Calu3 (cell line): ENCODE results near the gene E2F3. TPM values are rescaled to one million over a fixed set of nuclear protein-coding genes. Genes with fewer than 3 reads are reported as not detected.

Experiments used
- BruUV-seq: library from RNA; stranded (reverse); fragments of 400-500 nt; replicated peaks from 2 replicates; lab custom pipeline; 2021; lab: Mats Ljungman, UMichigan
- CTCF ChIA-PET: fragments of 300-600 bp; sonication (Branson Sonifier 250); formaldehyde crosslinking; loops from one replicate; lab custom pipeline; 2022; ENCODE audit warnings: antibody characterized with exemption; lab: Charles Lee
- DNase-seq: peaks from one replicate; pipeline ENCODE4 v3.0.0; 2022
- H3K27ac Mint-ChIP-seq: one replicate; pipeline ENCODE4 v1.8.0; 2022; ENCODE audit warnings: mixed read lengths; ENCODE audit not compliant: unreplicated experiment
- H3K27me3 Mint-ChIP-seq: one replicate; pipeline ENCODE4 v1.8.0; 2022; ENCODE audit warnings: mixed read lengths; ENCODE audit not compliant: unreplicated experiment
- H3K36me3 Mint-ChIP-seq: one replicate; pipeline ENCODE4 v1.8.0; 2022; ENCODE audit warnings: mild to moderate bottlenecking, moderate library complexity, mixed read lengths; ENCODE audit not compliant: insufficient read depth, unreplicated experiment
- H3K4me1 Mint-ChIP-seq: one replicate; pipeline ENCODE4 v1.8.0; 2022; ENCODE audit warnings: mild to moderate bottlenecking, low read depth, mixed read lengths; ENCODE audit not compliant: unreplicated experiment
- H3K4me3 Mint-ChIP-seq: one replicate; pipeline ENCODE4 v1.8.0; 2022; ENCODE audit warnings: mild to moderate bottlenecking, low read depth, moderate library complexity, mixed read lengths; ENCODE audit not compliant: unreplicated experiment
- H3K9me3 Mint-ChIP-seq: one replicate; pipeline ENCODE4 v1.8.0; 2022; ENCODE audit warnings: low read depth, mixed read lengths; ENCODE audit not compliant: unreplicated experiment
- intact Hi-C: fragments of 100-400 bp; cut with micrococcal nuclease; formaldehyde crosslinking; loops from one replicate; pipeline ENCODE4 v1.10.0; 2022; ENCODE audit not compliant: unreplicated experiment
- total RNA-seq: library from RNA; stranded (reverse); gene quantifications from 2 replicates; pipeline ENCODE4 v1.2.3, GENCODE V29; 2022
- TF ChIP-seq, protein P1 (sequence below): fragments of 200-600 bp; IDR thresholded peaks from one replicate; pipeline ENCODE4 v1.8.0; 2022; ENCODE audit warnings: antibody characterized with exemption; ENCODE audit not compliant: unreplicated experiment

Gene E2F3
- total RNA-seq, 1 experiment from 2014 or later, result 69.8 TPM

GRCh38 chr6:20409427-20409971 is 7.8 kb downstream of the E2F3 start:
- H3K27me3 Mint-ChIP-seq, result no peaks in the 10 kb centered on the region
- no peaks in the 10 kb centered on the region for H3K9me3 Mint-ChIP-seq
- H3K27ac Mint-ChIP-seq, result no peak overlapping the region
- intact Hi-C loops, result no loop called here
- no peak for DNase-seq
- H3K4me3 Mint-ChIP-seq, result no peak overlapping the region
- peaks cover 50% of the 10 kb centered on the region for H3K36me3 Mint-ChIP-seq
- CTCF ChIA-PET, result no interaction called here
- H3K4me1 Mint-ChIP-seq, result peaks cover 50% of the 10 kb centered on the region
- TF ChIP-seq, protein P1, sequence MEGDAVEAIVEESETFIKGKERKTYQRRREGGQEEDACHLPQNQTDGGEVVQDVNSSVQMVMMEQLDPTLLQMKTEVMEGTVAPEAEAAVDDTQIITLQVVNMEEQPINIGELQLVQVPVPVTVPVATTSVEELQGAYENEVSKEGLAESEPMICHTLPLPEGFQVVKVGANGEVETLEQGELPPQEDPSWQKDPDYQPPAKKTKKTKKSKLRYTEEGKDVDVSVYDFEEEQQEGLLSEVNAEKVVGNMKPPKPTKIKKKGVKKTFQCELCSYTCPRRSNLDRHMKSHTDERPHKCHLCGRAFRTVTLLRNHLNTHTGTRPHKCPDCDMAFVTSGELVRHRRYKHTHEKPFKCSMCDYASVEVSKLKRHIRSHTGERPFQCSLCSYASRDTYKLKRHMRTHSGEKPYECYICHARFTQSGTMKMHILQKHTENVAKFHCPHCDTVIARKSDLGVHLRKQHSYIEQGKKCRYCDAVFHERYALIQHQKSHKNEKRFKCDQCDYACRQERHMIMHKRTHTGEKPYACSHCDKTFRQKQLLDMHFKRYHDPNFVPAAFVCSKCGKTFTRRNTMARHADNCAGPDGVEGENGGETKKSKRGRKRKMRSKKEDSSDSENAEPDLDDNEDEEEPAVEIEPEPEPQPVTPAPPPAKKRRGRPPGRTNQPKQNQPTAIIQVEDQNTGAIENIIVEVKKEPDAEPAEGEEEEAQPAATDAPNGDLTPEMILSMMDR, result no peak
- BruUV-seq, result no TSS peak

DNA sequence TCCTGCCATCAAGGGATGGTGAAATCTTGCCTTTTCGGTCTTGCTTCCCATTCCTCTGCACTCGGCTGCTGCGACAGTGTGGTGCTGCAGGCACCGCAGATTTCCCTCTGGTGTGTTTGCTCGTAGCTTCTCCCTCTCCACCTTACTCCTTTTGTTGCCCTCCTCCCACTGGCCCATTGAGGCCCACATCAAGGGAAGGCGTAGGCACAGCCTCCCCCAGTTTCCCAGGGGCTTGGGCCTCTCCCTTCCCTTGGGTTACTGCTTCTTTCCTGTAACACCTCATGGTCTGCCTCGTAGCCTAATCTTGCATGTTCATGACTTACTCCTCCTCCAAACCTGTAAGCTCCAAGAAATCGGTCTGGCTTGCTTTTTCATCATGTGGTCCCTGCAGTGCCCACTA is 9.9 kb downstream of the E2F3 start:
- TF ChIP-seq, protein P1, result no peak
- Mint-ChIP-seq H3K27me3 (no peaks in the 10 kb centered on the region), H3K4me3 (no peak overlapping the region), H3K27ac (peak overlapping the region; percentile 7), H3K4me1 (peaks cover 60% of the 10 kb centered on the region), H3K9me3 (no peaks in the 10 kb centered on the region), H3K36me3 (peaks cover 34% of the 10 kb centered on the region)
- BruUV-seq, result no TSS peak
- CTCF ChIA-PET, result interaction anchor here (0.6 kb wide), 1 partner anchor 1587 kb away, joined by 6 read pairs; no protein-coding TSS in a partner anchor
- no peak for DNase-seq
- intact Hi-C loops, result no loop called here

DNA sequence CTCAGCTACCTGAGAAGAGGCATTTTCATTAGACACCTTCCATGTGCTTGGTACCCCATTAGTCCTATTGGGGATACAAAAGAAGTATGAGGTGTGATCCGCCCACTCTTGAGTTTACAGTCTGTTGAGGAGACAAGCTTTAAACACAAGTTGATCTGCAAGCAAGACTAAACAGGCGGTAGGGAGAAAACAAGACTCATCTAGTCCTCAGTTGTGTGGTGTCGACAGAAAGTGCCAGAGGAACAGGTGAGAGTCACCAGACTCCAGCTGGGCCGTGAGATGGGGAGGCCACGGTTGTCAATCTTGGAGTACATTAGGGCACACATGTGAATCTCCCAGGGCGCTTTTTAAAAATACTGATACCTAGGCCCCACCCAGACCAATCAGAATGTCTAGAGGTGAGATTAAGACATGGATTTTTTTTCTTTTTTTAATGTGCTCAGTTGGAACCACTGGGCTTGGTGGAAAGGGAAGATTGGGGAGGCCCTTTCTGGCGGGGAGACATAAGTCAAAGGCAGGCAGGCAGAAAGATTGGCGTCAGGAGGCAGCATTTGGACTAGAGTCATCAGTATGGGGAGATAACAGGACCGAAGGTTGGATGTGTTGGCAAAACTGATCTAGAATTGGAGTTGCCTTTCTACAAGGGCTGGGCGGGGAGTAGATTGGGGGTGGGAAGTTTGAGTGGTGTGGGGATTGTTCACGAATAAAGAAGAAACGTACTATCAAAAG is 10.4 kb downstream of the E2F3 start:
- no peaks in the 10 kb centered on the region for H3K27me3 Mint-ChIP-seq
- TF ChIP-seq, protein P1, result no peak
- no peak for DNase-seq
- peaks cover 29% of the 10 kb centered on the region for H3K36me3 Mint-ChIP-seq
- BruUV-seq, result no TSS peak
- H3K4me1 Mint-ChIP-seq, result peaks cover 60% of the 10 kb centered on the region
- peak overlapping the region; percentile 7 for H3K27ac Mint-ChIP-seq
- no peaks in the 10 kb centered on the region for H3K9me3 Mint-ChIP-seq
- CTCF ChIA-PET, result interaction anchor here (0.6 kb wide), 1 partner anchor 1586 kb away, joined by 6 read pairs; no protein-coding TSS in a partner anchor
- no peak overlapping the region for H3K4me3 Mint-ChIP-seq
- intact Hi-C loops, result no loop called here

GRCh38 chr6:20412682-20413073 is 11.0 kb downstream of the E2F3 start:
- intact Hi-C loops, result no loop called here
- Mint-ChIP-seq H3K9me3 (no peaks in the 10 kb centered on the region), H3K36me3 (peaks cover 23% of the 10 kb centered on the region), H3K27ac (no peak overlapping the region), H3K27me3 (no peaks in the 10 kb centered on the region), H3K4me3 (no peak overlapping the region), H3K4me1 (peaks cover 55% of the 10 kb centered on the region)
- CTCF ChIA-PET, result interaction anchor here (2.0 kb wide), 1 partner anchor 8 kb away, joined by 10 read pairs; no protein-coding TSS in a partner anchor
- DNase-seq, result no peak
- TF ChIP-seq, protein P1, result no peak
- no TSS peak for BruUV-seq
